Measurements from ENCODE around the gene GPR142. TPM values are rescaled to one million over a fixed set of nuclear protein-coding genes. Genes with fewer than 3 reads are reported as not detected.

GPR142 gene
- total and polyA plus RNA-seq, 2 of the 13 experiments (the other 11 are each of a cell fraction or from before 2014, with no cell fraction given), result not detected

GRCh38 chr17:74354123-74354522, 13.2 kb upstream of the GPR142 start (continued):
- TF ChIP-seq ZNF407 (CRISPR knock-in tag; IDR thresholded peaks at IDR 0.05; ENCODE audit: not compliant biosample characterization) (no peak), HNRNPLL (IDR thresholded peaks at IDR 0.05; ENCODE audit: low read depth, low read length, poor library complexity, severe bottlenecking) (no peak), RXRB (CRISPR knock-in tag; IDR thresholded peaks at IDR 0.05; ENCODE audit: borderline replicate concordance) (peak; percentile 31; the same call in 1 of the 2 replicates), HOXA3 (CRISPR knock-in tag; IDR thresholded peaks at IDR 0.05) (peak; percentile 42; the same call in 1 of the 2 replicates), PPARG (CRISPR knock-in tag; conservative IDR thresholded peaks at IDR 0.05) (0 out of 2 replicates have a peak, but pooled peaks have one; percentile 52), BHLHE40 (IDR thresholded peaks at IDR 0.05; ENCODE audit: low read length) (0 out of 2 replicates have a peak, but pooled peaks have one; percentile 20), NRL (CRISPR knock-in tag; IDR thresholded peaks at IDR 0.05; ENCODE audit: borderline replicate concordance) (0 out of 2 replicates have a peak, but pooled peaks have one; percentile 51), MED1 (CRISPR knock-in tag; IDR thresholded peaks at IDR 0.05) (0 out of 2 replicates have a peak, but pooled peaks have one; percentile 21), POGK (CRISPR knock-in tag; conservative IDR thresholded peaks at IDR 0.05) (peak; percentile 70; the same call in 1 of the 2 replicates), SALL2 (CRISPR knock-in tag; IDR thresholded peaks at IDR 0.05) (peak; percentile 40; the same call in 1 of the 2 replicates)
- TF ChIP-seq, protein P1, sequence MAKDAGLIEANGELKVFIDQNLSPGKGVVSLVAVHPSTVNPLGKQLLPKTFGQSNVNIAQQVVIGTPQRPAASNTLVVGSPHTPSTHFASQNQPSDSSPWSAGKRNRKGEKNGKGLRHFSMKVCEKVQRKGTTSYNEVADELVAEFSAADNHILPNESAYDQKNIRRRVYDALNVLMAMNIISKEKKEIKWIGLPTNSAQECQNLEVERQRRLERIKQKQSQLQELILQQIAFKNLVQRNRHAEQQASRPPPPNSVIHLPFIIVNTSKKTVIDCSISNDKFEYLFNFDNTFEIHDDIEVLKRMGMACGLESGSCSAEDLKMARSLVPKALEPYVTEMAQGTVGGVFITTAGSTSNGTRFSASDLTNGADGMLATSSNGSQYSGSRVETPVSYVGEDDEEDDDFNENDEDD (CRISPR knock-in tag; IDR thresholded peaks at IDR 0.05; ENCODE audit: borderline replicate concordance), result peak; percentile 38; the same call in 1 of the 2 replicates
- TF ChIP-seq, protein P2, sequence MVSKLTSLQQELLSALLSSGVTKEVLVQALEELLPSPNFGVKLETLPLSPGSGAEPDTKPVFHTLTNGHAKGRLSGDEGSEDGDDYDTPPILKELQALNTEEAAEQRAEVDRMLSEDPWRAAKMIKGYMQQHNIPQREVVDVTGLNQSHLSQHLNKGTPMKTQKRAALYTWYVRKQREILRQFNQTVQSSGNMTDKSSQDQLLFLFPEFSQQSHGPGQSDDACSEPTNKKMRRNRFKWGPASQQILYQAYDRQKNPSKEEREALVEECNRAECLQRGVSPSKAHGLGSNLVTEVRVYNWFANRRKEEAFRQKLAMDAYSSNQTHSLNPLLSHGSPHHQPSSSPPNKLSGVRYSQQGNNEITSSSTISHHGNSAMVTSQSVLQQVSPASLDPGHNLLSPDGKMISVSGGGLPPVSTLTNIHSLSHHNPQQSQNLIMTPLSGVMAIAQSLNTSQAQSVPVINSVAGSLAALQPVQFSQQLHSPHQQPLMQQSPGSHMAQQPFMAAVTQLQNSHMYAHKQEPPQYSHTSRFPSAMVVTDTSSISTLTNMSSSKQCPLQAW (CRISPR knock-in tag; IDR thresholded peaks at IDR 0.05), result peak; percentile 41; the same call in 1 of the 2 replicates
- TF ChIP-seq, protein P3, sequence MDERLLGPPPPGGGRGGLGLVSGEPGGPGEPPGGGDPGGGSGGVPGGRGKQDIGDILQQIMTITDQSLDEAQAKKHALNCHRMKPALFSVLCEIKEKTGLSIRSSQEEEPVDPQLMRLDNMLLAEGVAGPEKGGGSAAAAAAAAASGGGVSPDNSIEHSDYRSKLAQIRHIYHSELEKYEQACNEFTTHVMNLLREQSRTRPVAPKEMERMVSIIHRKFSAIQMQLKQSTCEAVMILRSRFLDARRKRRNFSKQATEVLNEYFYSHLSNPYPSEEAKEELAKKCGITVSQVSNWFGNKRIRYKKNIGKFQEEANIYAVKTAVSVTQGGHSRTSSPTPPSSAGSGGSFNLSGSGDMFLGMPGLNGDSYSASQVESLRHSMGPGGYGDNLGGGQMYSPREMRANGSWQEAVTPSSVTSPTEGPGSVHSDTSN (CRISPR knock-in tag; IDR thresholded peaks at IDR 0.05), result 0 out of 2 replicates have a peak, but pooled peaks have one; percentile 14

All from HepG2 (cell line).